LNCaP clone FGC (cell line): ENCODE data around the gene TEDC2.
"Not testable (repeated sequence)": the region's sequence is repeated elsewhere in the genome, so short reads cannot be mapped to it uniquely, and the experiment has no call there.

ENCODE experiments used
- DNase-seq: peaks from one replicate; pipeline ENCODE4 v3.0.0-alpha.2; 2011; ENCODE audit warnings: low read depth
- H3K4me3 ChIP-seq: 2 replicates; pipeline ENCODE4 v1.5.1; 2011; ENCODE audit warnings: mild to moderate bottlenecking, low read depth, low read length, control low read depth
- CTCF ChIP-seq: IDR thresholded peaks from 2 replicates; pipeline ENCODE4 v1.5.1; 2012; ENCODE audit warnings: mild to moderate bottlenecking; ENCODE audit not compliant: control insufficient read depth, insufficient read depth; ENCODE audit errors: extremely low read depth

TEDC2 gene

GRCh38 chr16:2476741-2477140 is 16.8 kb downstream of the TEDC2 start:
- TF ChIP-seq CTCF = no peak
- H3K4me3 ChIP-seq = no peak overlapping the region
- DNase-seq = no peak

- no peak overlapping the region for H3K4me3 ChIP-seq
- TF ChIP-seq CTCF = no peak
- no peak for DNase-seq
Measured at GRCh38 chr16:2477327-2477726, 17.4 kb downstream of the TEDC2 start.

- DNase-seq = no peak
- no peak for TF ChIP-seq CTCF
- H3K4me3 ChIP-seq = no peak overlapping the region
Measured at GRCh38 chr16:2478279-2478678, 18.4 kb downstream of the TEDC2 start.

- DNase-seq = not testable (repeated sequence)
Measured at GRCh38 chr16:2479996-2480395, 20.1 kb downstream of the TEDC2 start.

GRCh38 chr16:2480948-2481347 is 21.0 kb downstream of the TEDC2 start:
- no peak for DNase-seq
- TF ChIP-seq CTCF = no peak
- H3K4me3 ChIP-seq = no peak overlapping the region

More at GRCh38 chr16:2479996-2480395, 20.1 kb downstream of the TEDC2 start:
- not testable (repeated sequence) for H3K4me3 ChIP-seq

GRCh38 chr16:2481676-2482075 is 21.8 kb downstream of the TEDC2 start:
- no peak for DNase-seq
- no peak overlapping the region for H3K4me3 ChIP-seq
- no peak for TF ChIP-seq CTCF

GRCh38 chr16:2482249-2482648 is 22.3 kb downstream of the TEDC2 start:
- no peak for DNase-seq
- H3K4me3 ChIP-seq = no peak overlapping the region
- no peak for TF ChIP-seq CTCF
